Measurements from ENCODE around the gene ENO2.
A peak's percentile ranks its signal among the peaks of the same experiment; 100 is the strongest.

Gene ENO2

GRCh38 chr12:6935371-6936193 lies 21.2 kb downstream of the ENO2 start:
- no peak for DNase-seq

DNA sequence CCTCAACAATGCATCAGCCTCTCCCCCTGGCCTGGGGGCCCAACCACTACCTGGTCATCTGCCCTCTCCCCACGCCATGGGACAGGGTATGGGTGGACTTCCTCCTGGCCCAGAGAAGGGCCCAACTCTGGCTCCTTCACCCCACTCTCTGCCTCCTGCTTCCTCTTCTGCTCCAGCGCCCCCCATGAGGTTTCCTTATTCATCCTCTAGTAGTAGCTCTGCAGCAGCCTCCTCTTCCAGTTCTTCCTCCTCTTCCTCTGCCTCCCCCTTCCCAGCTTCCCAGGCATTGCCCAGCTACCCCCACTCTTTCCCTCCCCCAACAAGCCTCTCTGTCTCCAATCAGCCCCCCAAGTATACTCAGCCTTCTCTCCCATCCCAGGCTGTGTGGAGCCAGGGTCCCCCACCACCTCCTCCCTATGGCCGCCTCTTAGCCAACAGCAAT lies 21.8 kb downstream of the ENO2 start:
- DNase-seq, result peak in 1 of 2 experiments; percentile 5

DNA sequence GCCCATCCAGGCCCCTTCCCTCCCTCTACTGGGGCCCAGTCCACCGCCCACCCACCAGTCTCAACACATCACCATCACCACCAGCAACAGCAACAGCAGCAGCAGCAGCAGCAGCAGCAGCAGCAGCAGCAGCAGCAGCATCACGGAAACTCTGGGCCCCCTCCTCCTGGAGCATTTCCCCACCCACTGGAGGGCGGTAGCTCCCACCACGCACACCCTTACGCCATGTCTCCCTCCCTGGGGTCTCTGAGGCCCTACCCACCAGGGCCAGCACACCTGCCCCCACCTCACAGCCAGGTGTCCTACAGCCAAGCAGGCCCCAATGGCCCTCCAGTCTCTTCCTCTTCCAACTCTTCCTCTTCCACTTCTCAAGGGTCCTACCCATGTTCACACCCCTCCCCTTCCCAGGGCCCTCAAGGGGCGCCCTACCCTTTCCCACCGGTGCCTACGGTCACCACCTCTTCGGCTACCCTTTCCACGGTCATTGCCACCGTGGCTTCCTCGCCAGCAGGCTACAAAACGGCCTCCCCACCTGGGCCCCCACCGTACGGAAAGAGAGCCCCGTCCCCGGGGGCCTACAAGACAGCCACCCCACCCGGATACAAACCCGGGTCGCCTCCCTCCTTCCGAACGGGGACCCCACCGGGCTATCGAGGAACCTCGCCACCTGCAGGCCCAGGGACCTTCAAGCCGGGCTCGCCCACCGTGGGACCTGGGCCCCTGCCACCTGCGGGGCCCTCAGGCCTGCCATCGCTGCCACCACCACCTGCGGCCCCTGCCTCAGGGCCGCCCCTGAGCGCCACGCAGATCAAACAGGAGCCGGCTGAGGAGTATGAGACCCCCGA lies 22.5 kb downstream of the ENO2 start:
- peak; percentile 66 to 72 for DNase-seq

GRCh38 chr12:6937481-6938352 lies 23.3 kb downstream of the ENO2 start:
- peak; percentile 91 to 93 for DNase-seq

- peak in 1 of 2 experiments; percentile 8 for DNase-seq
These were observed 24.2 kb downstream of the ENO2 start for GRCh38 chr12:6938353-6939190.

GRCh38 chr12:6939191-6939540 lies 24.8 kb downstream of the ENO2 start:
- DNase-seq, result no peak

GRCh38 chr12:6941267-6941666 lies 26.9 kb downstream of the ENO2 start:
- DNase-seq, result no peak

DNA sequence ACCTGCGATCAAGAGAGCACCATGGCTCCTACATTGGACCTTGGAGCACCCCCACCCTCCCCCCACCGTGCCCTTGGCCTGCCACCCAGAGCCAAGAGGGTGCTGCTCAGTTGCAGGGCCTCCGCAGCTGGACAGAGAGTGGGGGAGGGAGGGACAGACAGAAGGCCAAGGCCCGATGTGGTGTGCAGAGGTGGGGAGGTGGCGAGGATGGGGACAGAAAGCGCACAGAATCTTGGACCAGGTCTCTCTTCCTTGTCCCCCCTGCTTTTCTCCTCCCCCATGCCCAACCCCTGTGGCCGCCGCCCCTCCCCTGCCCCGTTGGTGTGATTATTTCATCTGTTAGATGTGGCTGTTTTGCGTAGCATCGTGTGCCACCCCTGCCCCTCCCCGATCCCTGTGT lies 27.4 kb downstream of the ENO2 start:
- DNase-seq, result no peak

GRCh38 chr12:6942331-6942665 lies 27.9 kb downstream of the ENO2 start:
- no peak for DNase-seq

GRCh38 chr12:6943389-6943721 lies 29.0 kb downstream of the ENO2 start:
- DNase-seq, result peak; percentile 69 to 79

DNA sequence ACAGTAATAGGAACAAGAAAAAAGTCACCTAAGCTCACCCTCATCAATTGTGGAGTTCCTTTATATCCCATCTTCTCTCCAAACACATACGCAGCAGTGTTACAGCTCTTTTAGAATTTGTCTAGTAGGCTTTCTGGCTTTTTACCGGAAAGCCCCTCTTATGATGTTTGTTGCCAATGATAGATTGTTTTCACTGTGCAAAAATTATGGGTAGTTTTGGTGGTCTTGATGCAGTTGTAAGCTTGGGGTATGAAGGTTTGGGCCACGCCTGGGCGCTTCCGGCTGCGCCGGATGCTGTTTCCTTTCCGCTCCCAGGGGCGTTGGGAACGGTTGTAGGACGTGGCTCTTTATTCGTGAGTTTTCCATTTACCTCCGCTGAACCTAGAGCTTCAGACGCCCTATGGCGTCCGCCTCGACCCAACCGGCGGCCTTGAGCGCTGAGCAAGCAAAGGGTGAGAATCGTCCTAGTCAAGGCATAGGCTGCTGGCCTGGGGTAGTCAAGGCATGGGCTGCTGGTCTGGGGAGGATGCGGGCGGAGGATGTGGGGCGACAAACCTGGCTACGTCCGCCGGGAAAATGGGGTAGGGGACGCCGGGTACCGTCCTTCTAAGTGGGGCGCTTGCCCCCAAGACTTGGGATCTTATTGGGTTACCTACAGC lies 29.5 kb downstream of the ENO2 start, which contains the start of the genes C12orf57 and RNU7-1:
C12orf57 (plus strand) TSS at position 301 of the 659 bp plus-strand sequence; CDS start at position 401, 100 bp downstream.
RNU7-1 (plus strand) TSS at position 95 of the 659 bp plus-strand sequence.
- DNase-seq, result peak; percentile 80 to 85

- DNase-seq, result peak; percentile 89 to 92
These were observed 30.2 kb downstream of the ENO2 start for GRCh38 chr12:6944381-6945186.

DNA sequence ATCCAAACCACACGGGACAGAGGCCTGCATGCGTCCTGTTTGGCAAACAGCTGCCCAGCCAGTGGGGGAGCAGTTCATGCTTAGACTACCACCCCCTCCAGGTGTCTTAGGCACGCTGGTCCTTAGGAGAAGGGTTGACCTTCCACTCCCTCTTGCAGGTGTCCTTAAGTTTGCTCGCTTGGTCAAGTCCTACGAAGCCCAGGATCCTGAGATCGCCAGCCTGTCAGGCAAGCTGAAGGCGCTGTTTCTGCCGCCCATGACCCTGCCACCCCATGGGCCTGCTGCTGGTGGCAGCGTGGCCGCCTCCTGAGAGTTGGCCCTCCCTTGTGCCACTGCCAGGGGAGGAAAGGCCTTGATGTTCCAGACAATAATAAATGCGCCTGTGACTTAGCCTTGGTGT lies 31.2 kb downstream of the ENO2 start:
- DNase-seq, result peak in 1 of 2 experiments; percentile 21

DNA sequence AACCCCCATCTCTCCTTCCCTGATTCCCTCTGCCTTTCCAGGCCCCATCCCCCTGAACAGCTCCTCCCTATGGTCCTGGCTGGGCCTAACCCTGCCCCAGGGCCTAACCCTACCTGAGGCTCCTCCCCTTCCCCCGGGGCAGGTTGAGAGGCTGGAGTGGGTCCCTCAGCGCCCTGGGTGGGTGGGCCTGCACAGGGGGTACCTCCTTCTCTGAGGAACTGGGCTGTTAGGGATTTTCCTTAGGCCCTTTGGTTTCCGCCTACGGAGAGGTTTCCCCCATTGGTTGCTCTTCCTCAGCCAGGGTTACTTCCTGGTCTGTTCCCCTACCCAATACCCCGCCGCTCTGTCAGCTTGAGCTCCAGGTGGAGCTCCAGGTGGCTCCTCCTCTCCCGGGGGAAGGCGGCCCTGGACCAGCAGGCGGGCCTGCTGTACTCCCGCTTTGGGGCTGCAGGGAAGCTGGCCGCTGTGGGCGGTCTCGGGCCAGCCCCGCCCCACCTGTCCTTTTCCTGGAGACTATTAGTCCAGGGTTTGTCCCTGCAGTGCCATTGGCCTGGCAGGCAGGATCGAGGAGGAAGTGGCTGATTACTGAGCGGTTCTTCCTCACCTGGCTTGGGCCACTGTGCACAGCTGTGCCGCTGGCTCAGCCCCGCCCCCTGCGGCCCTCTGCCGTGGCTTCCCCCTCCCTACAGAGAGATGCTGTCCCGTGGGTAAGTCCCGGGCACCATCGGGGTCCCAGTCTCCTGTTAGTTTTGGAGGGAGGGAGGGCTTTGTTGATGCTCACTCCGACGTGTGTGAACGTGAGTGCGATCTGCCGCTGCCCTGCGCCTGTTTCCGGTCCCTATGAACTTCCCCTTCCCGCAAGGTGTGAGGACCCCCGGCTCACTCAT lies 31.9 kb downstream of the ENO2 start:
- peak; percentile 81 to 86 for DNase-seq

DNA sequence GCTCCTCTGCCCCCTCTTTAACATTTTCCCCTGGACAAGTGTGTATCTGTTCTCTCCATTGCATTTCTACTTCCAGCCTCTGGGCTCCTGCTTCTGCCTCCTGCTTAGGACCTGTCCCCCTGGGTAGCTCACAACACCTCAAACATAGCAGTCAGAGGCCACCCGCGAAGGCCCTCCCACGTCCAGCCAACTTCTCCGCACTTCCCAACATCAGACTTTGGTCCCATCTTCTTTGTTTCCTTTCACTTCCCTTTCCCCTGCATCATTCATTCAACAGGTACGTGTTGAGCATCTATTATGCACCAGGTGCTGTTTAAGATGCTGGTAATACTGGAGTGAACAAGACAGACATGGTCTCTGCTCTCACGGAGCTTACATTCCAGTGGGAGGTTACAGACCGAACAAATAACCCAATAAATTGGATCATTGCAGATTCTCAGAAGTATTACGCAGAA lies 32.6 kb downstream of the ENO2 start:
- DNase-seq, result no peak

GRCh38 chr12:6947615-6948014 lies 33.2 kb downstream of the ENO2 start:
- no peak for DNase-seq

DNA sequence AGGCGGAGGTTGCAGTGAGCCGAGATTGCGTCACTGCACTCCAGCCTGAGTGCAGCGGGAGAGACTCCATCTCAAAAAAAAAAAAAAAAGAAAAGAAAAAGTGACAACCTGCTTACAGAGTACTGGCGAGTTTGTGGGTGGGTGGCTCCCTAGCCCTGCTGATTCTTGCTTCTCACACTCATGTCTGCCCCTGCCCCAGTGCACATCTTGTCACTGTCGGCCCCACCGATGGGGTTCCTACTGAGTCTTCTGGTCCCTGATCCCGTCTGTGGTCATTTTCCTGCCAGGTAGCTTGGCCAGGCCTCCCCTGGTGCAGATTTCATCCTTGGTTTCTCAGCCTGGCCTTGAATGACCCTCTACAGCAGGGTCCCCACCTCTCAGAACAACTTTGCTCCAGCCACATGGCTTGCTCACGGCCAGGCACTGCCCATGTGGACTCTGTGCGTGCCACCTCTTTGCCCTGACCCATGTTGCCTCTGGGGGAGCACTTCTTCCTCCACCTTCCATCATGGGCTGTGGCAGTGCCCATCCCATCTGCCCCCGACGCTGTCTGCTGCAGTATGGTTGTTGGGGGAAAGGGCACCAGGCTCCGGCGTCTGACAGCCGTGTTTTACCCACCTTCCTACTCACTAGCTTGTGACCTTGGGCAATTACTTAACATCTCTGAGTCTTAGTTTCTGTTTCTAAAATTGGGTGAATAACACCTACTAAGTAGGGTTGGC lies 34.7 kb downstream of the ENO2 start:
- peak in 1 of 2 experiments; percentile 45 for DNase-seq

DNA sequence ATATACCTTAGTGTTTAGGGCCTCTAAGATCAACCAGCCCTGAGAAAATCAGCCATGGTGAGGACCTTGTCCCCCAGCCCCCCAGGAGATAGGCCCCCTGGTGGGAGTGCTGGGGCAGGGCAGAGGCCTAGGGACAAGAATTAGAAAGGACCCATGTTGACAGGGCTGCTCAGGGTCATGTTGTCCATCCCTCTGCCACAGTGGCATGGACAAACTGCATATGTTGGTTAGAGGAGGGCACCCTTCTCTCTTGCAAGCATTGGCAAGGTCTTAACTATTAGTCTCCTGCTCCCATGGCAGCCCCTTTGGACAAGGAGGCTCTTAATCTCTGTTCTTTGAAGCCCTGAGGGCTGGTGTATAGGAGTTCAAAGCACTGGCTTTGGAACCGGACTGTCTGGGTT lies 36.0 kb downstream of the ENO2 start:
- DNase-seq, result peak in 1 of 2 experiments; percentile 58
